Esophagus (tissue), 2 donors: ENCODE data around the gene VAV2. TPM values are rescaled to one million over a fixed set of nuclear protein-coding genes. Genes with fewer than 3 reads are reported as not detected.

Source experiments
- H3K27ac ChIP-seq, 2 donors: one replicate each; pipeline ENCODE4 v1.5.1; 2013; ENCODE audit warnings: low read depth in 2 of 2, mild to moderate bottlenecking in 2 of 2, inconsistent platforms in 1 of 2, low read length in 1 of 2, moderate library complexity in 1 of 2
- H3K27me3 ChIP-seq, 2 donors: one replicate each; pipeline ENCODE4 v1.6.1; 2013; ENCODE audit warnings: low read length in 2 of 2, control low read depth in 1 of 2, mild to moderate bottlenecking in 1 of 2; ENCODE audit not compliant: insufficient read depth in 2 of 2, control insufficient read depth in 1 of 2
- H3K36me3 ChIP-seq, 2 donors: one replicate each; pipeline ENCODE4 v1.6.1; 2013; ENCODE audit warnings: low read length in 1 of 2; ENCODE audit not compliant: control insufficient read depth in 2 of 2, insufficient read depth in 2 of 2
- H3K4me1 ChIP-seq, 2 donors: one replicate each; pipeline ENCODE4 v1.6.1; 2013; ENCODE audit warnings: low read length in 1 of 2; ENCODE audit not compliant: control insufficient read depth in 2 of 2, insufficient read depth in 2 of 2
- H3K4me3 ChIP-seq, 2 donors: one replicate each; pipeline ENCODE4 v1.5.1; 2013; ENCODE audit warnings: low read length in 2 of 2, mild to moderate bottlenecking in 2 of 2, low read depth in 1 of 2, moderate library complexity in 1 of 2
- H3K9me3 ChIP-seq, 2 donors: one replicate each; pipeline ENCODE4 v1.6.1; 2013; ENCODE audit warnings: mild to moderate bottlenecking in 2 of 2, low read depth in 1 of 2, low read length in 1 of 2, moderate library complexity in 1 of 2; ENCODE audit not compliant: control insufficient read depth in 2 of 2, insufficient read depth in 1 of 2
- WGBS, 2 donors: extraction: QIAGEN DNeasy Blood & Tissue Kit; methylation state at CpG; one replicate each; pipeline ENCODE4 v1.1.7; 2013; 5-methylcytosine and 5-hydroxymethylcytosine counted together
- polyA plus RNA-seq, 2 donors: library from polyadenylated mRNA; stranded (reverse); fragments of 200-250 nt; gene quantifications; one replicate each; pipeline ENCODE4 v1.2.3, GENCODE V29; 2013
- donor health status: healthy with polysubstance abuse.
- donor health status: Bipolar disorder and iron deficiency.

Gene VAV2
- polyA plus RNA-seq, 2 donors, result 4.8 to 5.0 TPM

DNA sequence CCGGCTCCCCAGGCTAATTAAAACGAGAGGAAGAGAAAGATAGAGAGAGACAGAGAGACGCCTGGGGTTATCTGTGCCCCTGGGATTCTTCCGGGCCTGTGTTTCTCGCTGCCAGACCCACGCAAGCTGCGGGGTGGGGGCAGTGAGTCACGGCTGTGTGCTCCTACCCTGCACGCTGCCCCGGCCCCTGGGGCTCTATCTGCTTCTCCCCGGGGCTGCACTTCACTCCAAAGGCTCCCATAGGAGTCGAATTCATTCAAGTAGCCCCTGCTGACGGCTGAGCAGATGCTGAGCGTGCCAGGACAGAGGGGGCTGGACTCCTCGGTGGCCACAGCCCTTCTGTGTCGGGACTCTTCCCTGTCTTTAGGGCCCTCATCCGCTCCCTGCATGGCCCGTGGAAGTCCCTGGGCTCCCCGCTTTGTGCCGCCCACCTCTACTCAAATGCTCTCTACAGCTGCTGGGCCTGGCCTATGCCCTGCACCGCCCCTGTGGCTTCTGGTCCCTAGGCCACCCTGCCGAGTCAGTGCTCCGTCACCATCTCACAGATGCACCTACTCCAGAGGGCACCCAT, 276.7 kb downstream of the VAV2 start:
- Histone ChIP-seq H3K4me3 (no peak overlapping the region), H3K9me3 (no peaks in the 10 kb centered on the region), H3K36me3 (no peaks in the 10 kb centered on the region), H3K27me3 (no peaks in the 10 kb centered on the region), H3K4me1 (no peaks in the 10 kb centered on the region), H3K27ac (no peak overlapping the region)
- 70 to 73% methylated on average over 23 of the region's 23 CpGs for WGBS, 2 donors

DNA sequence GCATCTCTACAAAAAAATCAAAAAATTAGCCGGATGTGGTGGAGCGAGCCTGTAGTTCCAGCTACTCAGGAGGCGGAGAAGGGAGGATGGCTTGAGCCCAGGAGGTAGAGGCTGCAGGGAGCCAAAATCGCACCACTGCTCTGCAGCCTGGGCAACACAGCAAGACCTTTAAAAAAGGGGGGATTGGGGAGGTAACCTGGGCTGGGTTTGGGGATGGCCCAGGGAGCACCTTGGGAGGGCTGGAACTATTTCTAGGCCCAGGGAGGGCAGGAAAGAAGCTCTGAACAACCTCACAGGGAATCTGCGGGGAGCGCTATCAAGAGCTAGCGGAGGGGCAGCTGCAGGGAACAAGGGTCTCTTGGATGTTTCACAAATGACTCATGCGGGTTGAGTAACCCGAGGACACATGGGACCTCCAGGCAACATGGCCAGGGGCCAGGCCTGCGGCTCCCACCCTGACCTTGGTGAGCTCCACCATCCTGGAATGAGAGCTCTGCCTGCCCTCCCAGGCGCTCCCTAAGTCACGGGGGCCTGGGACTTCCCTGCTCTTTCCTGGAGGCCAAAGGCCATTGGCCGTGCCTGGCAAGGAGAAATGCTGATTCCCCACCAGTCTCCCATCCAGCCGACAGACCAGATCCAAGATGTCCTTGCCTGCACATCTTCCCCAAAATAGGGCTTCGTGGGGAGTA, 277.4 kb downstream of the VAV2 start:
- H3K4me1 ChIP-seq, result no peaks in the 10 kb centered on the region
- H3K36me3 ChIP-seq, result no peaks in the 10 kb centered on the region
- no peaks in the 10 kb centered on the region for H3K9me3 ChIP-seq
- 78 to 79% methylated on average over 15 of the region's 15 CpGs for WGBS, 2 donors
- peak overlapping the region in 1 of 2 donors; percentile 13 for H3K27ac ChIP-seq
- H3K27me3 ChIP-seq, result no peaks in the 10 kb centered on the region
- no peak overlapping the region for H3K4me3 ChIP-seq

DNA sequence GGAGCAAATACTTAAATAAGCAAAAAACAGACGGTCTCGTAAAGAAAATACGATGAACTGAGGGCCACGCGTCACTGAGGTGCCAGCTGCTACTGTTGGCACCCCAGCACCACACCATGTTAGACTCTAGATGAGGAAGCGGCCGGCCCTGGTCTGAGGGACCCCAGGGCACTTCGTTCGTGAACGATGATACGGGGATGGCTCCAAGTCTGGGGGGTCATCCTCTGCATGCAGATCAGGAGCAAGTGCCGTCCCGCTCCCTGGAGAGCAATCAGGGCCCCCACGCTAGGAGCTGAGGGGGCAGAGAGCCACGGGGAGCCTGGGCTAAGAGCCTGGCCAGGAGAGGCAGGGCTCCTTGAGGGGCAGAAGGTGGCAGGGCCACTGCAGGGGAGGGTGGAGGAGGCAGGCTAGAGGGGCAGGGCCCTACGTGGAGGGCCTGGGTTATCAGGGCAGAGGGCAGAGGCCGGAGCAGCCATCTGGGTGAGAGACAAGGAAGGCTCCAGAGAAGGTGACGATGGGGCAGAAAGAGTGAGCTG, 278.1 kb downstream of the VAV2 start:
- Histone ChIP-seq H3K27me3 (no peaks in the 10 kb centered on the region), H3K27ac (no peak overlapping the region), H3K36me3 (no peaks in the 10 kb centered on the region), H3K4me1 (no peaks in the 10 kb centered on the region), H3K9me3 (no peaks in the 10 kb centered on the region), H3K4me3 (no peak overlapping the region)
- WGBS, 2 donors, result 87% methylated on average over 18 of the region's 18 CpGs

GRCh38 chr9:133713150-133713959, 278.8 kb downstream of the VAV2 start:
- H3K9me3 ChIP-seq, result no peaks in the 10 kb centered on the region
- WGBS, 2 donors, result 74 to 76% methylated on average over 25 of the region's 25 CpGs
- H3K27ac ChIP-seq, result no peak overlapping the region
- H3K36me3 ChIP-seq, result no peaks in the 10 kb centered on the region
- H3K4me1 ChIP-seq, result no peaks in the 10 kb centered on the region
- H3K27me3 ChIP-seq, result no peaks in the 10 kb centered on the region
- H3K4me3 ChIP-seq, result no peak overlapping the region

DNA sequence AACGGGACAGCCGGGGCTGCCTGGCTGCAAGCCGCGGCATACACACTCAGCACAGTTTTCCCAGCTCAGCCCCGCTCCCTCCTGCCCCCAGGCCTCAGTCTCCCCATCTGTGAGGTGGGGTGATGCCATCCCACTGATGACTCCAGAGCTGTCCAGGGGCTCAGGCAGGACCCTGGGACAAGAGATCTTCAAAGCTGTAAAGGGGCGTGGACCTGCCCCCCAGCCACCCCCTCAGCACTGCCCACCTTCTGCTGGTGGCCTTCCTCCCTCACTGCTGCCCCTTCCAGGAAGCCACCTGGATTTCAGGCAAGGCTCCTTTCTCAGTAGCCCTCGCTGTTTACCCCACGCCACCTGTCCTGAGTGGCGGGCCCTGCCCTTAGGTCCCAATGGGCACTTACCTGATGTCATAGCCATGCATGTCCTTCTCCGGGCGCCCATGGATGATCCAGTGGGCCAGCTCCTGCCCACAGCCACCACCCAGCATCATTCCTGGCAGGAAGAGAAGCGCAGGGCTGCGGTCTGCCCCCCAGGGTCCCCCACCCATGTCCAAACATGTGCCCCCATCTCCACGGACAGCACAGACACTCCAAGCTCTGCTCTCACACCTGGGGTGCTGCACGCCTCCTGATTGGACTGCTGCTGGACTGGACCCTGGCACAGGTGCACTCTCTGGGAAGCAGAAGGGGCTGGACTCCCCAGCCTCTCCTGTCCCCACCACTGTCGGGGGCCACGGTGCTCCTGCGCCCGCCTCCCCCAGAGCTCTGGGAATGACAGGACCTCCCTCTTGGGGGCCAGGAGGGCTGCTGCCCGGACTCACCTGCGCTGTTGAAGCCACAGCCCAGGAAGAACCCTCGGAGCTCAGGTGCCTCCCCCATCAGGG, 279.7 kb downstream of the VAV2 start:
- 84 to 91% methylated on average over 22 of the region's 22 CpGs for WGBS, 2 donors
- H3K27me3 ChIP-seq, result no peaks in the 10 kb centered on the region
- no peak overlapping the region for H3K4me3 ChIP-seq
- H3K36me3 ChIP-seq, result no peaks in the 10 kb centered on the region
- no peaks in the 10 kb centered on the region for H3K4me1 ChIP-seq
- H3K9me3 ChIP-seq, result no peaks in the 10 kb centered on the region
- no peak overlapping the region for H3K27ac ChIP-seq

Other genes starting within 250 kb of the VAV2 start
- 1 to 10 TPM; 2.7 to 3.5 TPM for gene BRD3OS, start 33.2 kb upstream of the VAV2 start, polyA plus RNA-seq
- 1 to 10 TPM; 4.5 to 6.6 TPM for gene BRD3, start 75.7 kb upstream of the VAV2 start, polyA plus RNA-seq
- gene WDR5, start 143.8 kb upstream of the VAV2 start, polyA plus RNA-seq, result 10 to 100 TPM; 17.3 to 21.1 TPM
- not detected for gene RNU6ATAC, start 172.2 kb upstream of the VAV2 start, polyA plus RNA-seq